Activated CD4-positive, CD25-positive, alpha-beta regulatory T cell treated with anti-CD3 and anti-CD28 coated beads, Interleukin-2, amount 50 U/mL, for 24 hours (primary cell): ENCODE results near the gene CNOT6.

ENCODE experiments used
- ATAC-seq, 2 donors: fragments of 150-1000 bp; cut with Tn5 transposase; one replicate each; pipeline ENCODE4 v1.10.0; 2021; ENCODE audit warnings: mild to moderate bottlenecking in 1 of 2, moderate library complexity in 1 of 2

CNOT6 gene

GRCh38 chr5:180583738-180584137 lies 89.6 kb downstream of the CNOT6 start:
- no peak for ATAC-seq

GRCh38 chr5:180586204-180586603 lies 92.0 kb downstream of the CNOT6 start:
- no peak for ATAC-seq

- no peak for ATAC-seq
These were observed 92.7 kb downstream of the CNOT6 start for GRCh38 chr5:180586870-180587269.

GRCh38 chr5:180589771-180590542 lies 95.8 kb downstream of the CNOT6 start:
- ATAC-seq: no peak

- no peak for ATAC-seq
These were observed 96.5 kb downstream of the CNOT6 start for GRCh38 chr5:180590543-180591310.

GRCh38 chr5:180591311-180591887 lies 97.2 kb downstream of the CNOT6 start, which contains the start of gene SCGB3A1:
Gene SCGB3A1, minus strand, starts transcription at chr5:180591499. Its CDS starts 37 bp downstream, at chr5:180591462.
- no peak for ATAC-seq

- ATAC-seq: no peak
These were observed 98.0 kb downstream of the CNOT6 start for GRCh38 chr5:180592176-180592575.

- ATAC-seq: no peak
These were observed 99.4 kb downstream of the CNOT6 start for GRCh38 chr5:180593446-180594206.

GRCh38 chr5:180594311-180595045 lies 100.3 kb downstream of the CNOT6 start:
- no peak for ATAC-seq

GRCh38 chr5:180595046-180595379 lies 100.8 kb downstream of the CNOT6 start:
- no peak for ATAC-seq

- no peak for ATAC-seq
These were observed 101.4 kb downstream of the CNOT6 start for GRCh38 chr5:180595381-180596114.

- no peak for ATAC-seq
These were observed 102.0 kb downstream of the CNOT6 start for GRCh38 chr5:180596115-180596667.

- no peak for ATAC-seq
These were observed 102.6 kb downstream of the CNOT6 start for GRCh38 chr5:180596668-180597231.

- no peak for ATAC-seq
These were observed 104.1 kb downstream of the CNOT6 start for GRCh38 chr5:180598316-180598701.

- no peak for ATAC-seq
These were observed 104.8 kb downstream of the CNOT6 start for GRCh38 chr5:180598797-180599589.

- ATAC-seq: no peak
These were observed 105.4 kb downstream of the CNOT6 start for GRCh38 chr5:180599590-180599914.

- ATAC-seq: no peak
These were observed 105.9 kb downstream of the CNOT6 start for GRCh38 chr5:180599981-180600553.

- ATAC-seq: no peak
These were observed 106.4 kb downstream of the CNOT6 start for GRCh38 chr5:180600554-180601041.
